PC-3 (cell line): Measurements from ENCODE around the gene DMC1. TPM values are rescaled to one million over a fixed set of nuclear protein-coding genes. Genes with fewer than 3 reads are reported as not detected.
A peak's percentile ranks its signal among the peaks of the same experiment; 100 is the strongest.

ENCODE experiments used
- ATAC-seq: fragments of 200-7000 bp; cut with Tn5 transposase; 2 replicates; pipeline ENCODE4 v1.9.1; 2020; ENCODE audit warnings: mild to moderate bottlenecking, moderate library complexity
- BruUV-seq: library from RNA; stranded (reverse); fragments of 400-500 nt; replicated peaks from 2 replicates; lab custom pipeline; 2021; lab: Mats Ljungman, UMichigan
- CTCF ChIA-PET: fragments of 300-600 bp; sonication (Branson Sonifier 250); formaldehyde crosslinking; loops from one replicate; lab custom pipeline; 2022; ENCODE audit warnings: antibody characterized with exemption; lab: Charles Lee
- POLR2A ChIA-PET: fragments of 300-600 bp; sonication (Branson Sonifier 250); formaldehyde crosslinking; loops from one replicate; lab custom pipeline; 2022; ENCODE audit warnings: antibody characterized with exemption; ENCODE audit not compliant: unreplicated experiment; lab: Charles Lee
- DNase-seq: peaks from one replicate; pipeline ENCODE4 v3.0.0-alpha.2; 2015
- H2AFZ ChIP-seq: fragments of 300-600 bp; sonication (generic); 2 replicates; pipeline ENCODE4 v1.6.0; 2016; ENCODE audit warnings: antibody characterized with exemption, low read length
- H3F3A ChIP-seq: fragments of 300-600 bp; sonication (generic); one replicate; pipeline ENCODE4 v1.6.0; 2017; ENCODE audit warnings: antibody characterized with exemption, low read length, control low read depth, mild to moderate bottlenecking; ENCODE audit not compliant: unreplicated experiment
- H3K27ac ChIP-seq: fragments of 300-600 bp; sonication (generic); 2 replicates; pipeline ENCODE4 v1.5.1; 2016; ENCODE audit warnings: mild to moderate bottlenecking, low read length
- H3K27me3 ChIP-seq: fragments of 300-600 bp; sonication (generic); 2 replicates; pipeline ENCODE4 v1.6.1; 2016; ENCODE audit warnings: low read length, mixed read lengths
- H3K36me3 ChIP-seq: fragments of 300-600 bp; sonication (generic); 2 replicates; pipeline ENCODE4 v1.6.1; 2016; ENCODE audit warnings: low read depth, mixed run types, low read length, mixed read lengths
- H3K4me1 ChIP-seq: fragments of 300-600 bp; sonication (generic); 2 replicates; pipeline ENCODE4 v1.5.1; 2016; ENCODE audit warnings: low read length; ENCODE audit not compliant: insufficient read depth
- H3K4me2 ChIP-seq: fragments of 300-600 bp; sonication (generic); 2 replicates; pipeline ENCODE4 v1.6.0; 2016; ENCODE audit warnings: low read length
- H3K4me3 ChIP-seq: fragments of 300-600 bp; sonication (generic); 2 replicates; pipeline ENCODE4 v1.5.1; 2016; ENCODE audit warnings: mild to moderate bottlenecking, low read length, mixed read lengths
- H3K79me2 ChIP-seq: fragments of 300-600 bp; sonication (generic); 2 replicates; pipeline ENCODE4 v1.6.1; 2017; ENCODE audit warnings: low read length, mixed read lengths
- H3K9ac ChIP-seq: fragments of 300-600 bp; sonication (generic); 2 replicates; pipeline ENCODE4 v1.6.0; 2016; ENCODE audit warnings: mild to moderate bottlenecking, low read length
- H3K9me2 ChIP-seq: fragments of 300-600 bp; sonication (generic); replicated peaks from 2 replicates; pipeline ENCODE4 v1.6.1; 2016; ENCODE audit warnings: mixed run types, low read length, mixed read lengths
- H3K9me3 ChIP-seq: fragments of 300-600 bp; sonication (generic); 2 replicates; pipeline ENCODE4 v1.6.1; 2016; ENCODE audit warnings: low read length, mixed read lengths
- H4K20me1 ChIP-seq: fragments of 300-600 bp; sonication (generic); 2 replicates; pipeline ENCODE4 v1.6.1; 2016; ENCODE audit warnings: low read length, mixed read lengths
- EZH2 ChIP-seq: fragments of 300-600 bp; sonication (generic); IDR thresholded peaks from one replicate; pipeline ENCODE4 v1.6.1; 2017; ENCODE audit warnings: antibody characterized with exemption, mild to moderate bottlenecking, low read length; ENCODE audit not compliant: unreplicated experiment
- EZH2phosphoT487 ChIP-seq: fragments of 300-600 bp; sonication (generic); IDR thresholded peaks from 2 replicates; pipeline ENCODE4 v1.6.1; 2018; ENCODE audit warnings: mild to moderate bottlenecking, antibody characterized with exemption, low read length, borderline replicate concordance
- intact Hi-C: fragments of 100-400 bp; cut with micrococcal nuclease; formaldehyde crosslinking; loops from 2 replicates; pipeline ENCODE4 v1.9.0; 2023
- total RNA-seq: library from RNA; depleted of rRNA; stranded (reverse); fragments of >200 nt; gene quantifications from 2 replicates; pipeline ENCODE4 v1.2.3, GENCODE V29; 2014
- TF ChIP-seq, protein P1 (sequence below): fragments of 300-600 bp; sonication (generic); conservative IDR thresholded peaks from 2 replicates; pipeline ENCODE4 v1.5.1; 2017; ENCODE audit warnings: antibody characterized with exemption, low read depth, mild to moderate bottlenecking, low read length

The DMC1 gene
- total RNA-seq, 1 experiment from 2014 or later = not detected

DNA sequence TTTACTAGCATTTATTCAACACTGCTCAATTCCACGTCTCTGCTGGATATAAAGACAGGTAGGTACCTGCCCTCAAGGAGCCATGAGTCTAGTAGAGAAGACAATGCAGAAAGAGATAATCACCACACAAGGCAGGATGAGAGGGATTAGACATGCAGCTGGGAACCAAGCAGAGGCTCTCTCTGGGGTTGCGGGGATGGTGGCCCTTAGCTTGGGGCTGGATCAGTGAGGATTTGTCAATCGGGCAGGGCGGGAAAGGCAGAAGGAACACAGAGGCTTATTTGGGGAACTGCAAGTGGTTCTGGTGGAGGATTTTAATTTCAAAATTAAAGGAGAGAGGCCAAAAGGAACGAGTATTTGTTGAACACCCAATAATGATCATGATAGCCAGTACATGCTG lies 8.5 kb upstream of the DMC1 start:
- intact Hi-C loops = loop anchor here (10.0 kb wide), 1 partner anchor 184 kb away; no protein-coding TSS in a partner anchor
- H3K36me3 ChIP-seq = no peaks in the 10 kb centered on the region
- H4K20me1 ChIP-seq = no peaks in the 10 kb centered on the region
- H3K9ac ChIP-seq = no peak overlapping the region
- no peak overlapping the region for H3K4me2 ChIP-seq
- no peaks in the 10 kb centered on the region for H3F3A ChIP-seq
- H2AFZ ChIP-seq = no peak overlapping the region
- no peaks in the 10 kb centered on the region for H3K79me2 ChIP-seq
- H3K9me3 ChIP-seq = no peaks in the 10 kb centered on the region
- H3K27ac ChIP-seq = no peak overlapping the region
- H3K27me3 ChIP-seq = no peaks in the 10 kb centered on the region
- no TSS peak for BruUV-seq
- ChIA-PET POLR2A (no interaction called here), CTCF (no interaction called here)
- DNase-seq (no peak), ATAC-seq (no peak)
- H3K4me3 ChIP-seq = no peak overlapping the region
- no peaks in the 10 kb centered on the region for H3K4me1 ChIP-seq
- TF ChIP-seq, protein P1, sequence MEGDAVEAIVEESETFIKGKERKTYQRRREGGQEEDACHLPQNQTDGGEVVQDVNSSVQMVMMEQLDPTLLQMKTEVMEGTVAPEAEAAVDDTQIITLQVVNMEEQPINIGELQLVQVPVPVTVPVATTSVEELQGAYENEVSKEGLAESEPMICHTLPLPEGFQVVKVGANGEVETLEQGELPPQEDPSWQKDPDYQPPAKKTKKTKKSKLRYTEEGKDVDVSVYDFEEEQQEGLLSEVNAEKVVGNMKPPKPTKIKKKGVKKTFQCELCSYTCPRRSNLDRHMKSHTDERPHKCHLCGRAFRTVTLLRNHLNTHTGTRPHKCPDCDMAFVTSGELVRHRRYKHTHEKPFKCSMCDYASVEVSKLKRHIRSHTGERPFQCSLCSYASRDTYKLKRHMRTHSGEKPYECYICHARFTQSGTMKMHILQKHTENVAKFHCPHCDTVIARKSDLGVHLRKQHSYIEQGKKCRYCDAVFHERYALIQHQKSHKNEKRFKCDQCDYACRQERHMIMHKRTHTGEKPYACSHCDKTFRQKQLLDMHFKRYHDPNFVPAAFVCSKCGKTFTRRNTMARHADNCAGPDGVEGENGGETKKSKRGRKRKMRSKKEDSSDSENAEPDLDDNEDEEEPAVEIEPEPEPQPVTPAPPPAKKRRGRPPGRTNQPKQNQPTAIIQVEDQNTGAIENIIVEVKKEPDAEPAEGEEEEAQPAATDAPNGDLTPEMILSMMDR = no peak
- TF ChIP-seq EZH2phosphoT487 (no peak), EZH2 (no peak)
- H3K9me2 ChIP-seq = no peaks in the 10 kb centered on the region

DNA sequence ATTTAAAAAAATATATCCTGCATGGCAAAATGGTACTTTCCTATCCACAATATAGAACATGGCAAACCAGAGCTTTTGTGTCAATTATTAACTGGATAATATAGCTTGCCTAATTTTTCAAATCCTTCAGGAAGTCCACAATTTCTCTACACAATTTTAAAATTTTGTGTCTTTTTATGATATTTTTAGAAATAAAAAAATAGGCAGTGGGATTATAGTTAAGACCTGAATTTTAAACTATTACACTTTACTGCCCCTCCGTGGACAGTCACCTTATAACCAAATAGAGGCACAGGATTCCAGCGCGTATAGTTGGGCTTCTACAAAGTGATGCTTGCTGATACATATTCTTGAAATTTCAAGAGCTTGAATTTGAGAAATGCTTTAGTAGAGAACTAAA lies 2.1 kb upstream of the DMC1 start:
- H3K4me3 ChIP-seq = no peak overlapping the region
- no peaks in the 10 kb centered on the region for H3K36me3 ChIP-seq
- ChIA-PET CTCF (interaction anchor here (0.5 to 1.4 kb wide), 3 partner anchors 27 to 520 kb away, joined by 3 to 6 read pairs (median 4); no protein-coding TSS in a partner anchor), POLR2A (interaction anchor here (0.6 kb wide), 1 partner anchor 577 kb away, joined by 4 read pairs; no protein-coding TSS in a partner anchor)
- intact Hi-C loops = loop anchor here (5.0 to 10.0 kb wide), 3 partner anchors 70 to 520 kb away; no protein-coding TSS in a partner anchor
- no peaks in the 10 kb centered on the region for H4K20me1 ChIP-seq
- H3F3A ChIP-seq = no peaks in the 10 kb centered on the region
- H3K79me2 ChIP-seq = no peaks in the 10 kb centered on the region
- DNase-seq (peak; percentile 61), ATAC-seq (peak; percentile 44)
- no peak overlapping the region for H2AFZ ChIP-seq
- no peaks in the 10 kb centered on the region for H3K27me3 ChIP-seq
- H3K9me3 ChIP-seq = no peaks in the 10 kb centered on the region
- peaks cover 9% of the 10 kb centered on the region for H3K4me1 ChIP-seq
- no peak for TF ChIP-seq EZH2
- TF ChIP-seq, protein P1 = peak; percentile 64
- no peak overlapping the region for H3K4me2 ChIP-seq
- no peak overlapping the region for H3K27ac ChIP-seq
- BruUV-seq = no TSS peak
- no peak overlapping the region for H3K9ac ChIP-seq
- H3K9me2 ChIP-seq = no peaks in the 10 kb centered on the region

DNA sequence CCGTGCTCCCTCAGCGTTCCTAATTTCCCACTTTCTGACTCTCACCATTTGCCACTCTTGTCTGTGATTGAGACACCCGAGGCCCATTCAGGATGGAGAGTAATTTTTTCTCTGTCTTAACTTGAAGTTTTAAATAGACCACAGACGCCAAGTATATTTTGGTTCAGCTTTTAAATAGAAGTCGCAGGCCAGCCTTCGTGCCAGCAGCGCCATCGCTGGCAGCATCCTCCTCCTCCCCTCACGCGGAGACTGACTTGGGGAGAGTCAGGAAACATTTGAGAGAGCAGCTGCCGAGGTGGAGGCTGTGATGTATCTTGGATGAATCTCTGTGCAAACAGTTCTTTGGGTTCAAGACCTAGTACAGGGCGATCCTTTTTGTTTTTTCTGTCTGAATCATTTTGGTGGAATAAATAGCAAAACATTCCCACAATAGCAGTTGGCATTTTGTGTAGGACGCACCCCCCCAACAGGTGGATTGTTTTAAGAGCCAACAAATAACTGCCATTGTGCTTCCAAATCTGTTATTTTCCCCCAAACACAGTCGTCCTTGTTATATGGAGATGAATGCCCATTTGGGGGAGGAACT lies 889 bp upstream of the DMC1 start:
- peak overlapping the region; percentile 50 for H3K9ac ChIP-seq
- H2AFZ ChIP-seq = peak overlapping the region; percentile 93
- no peaks in the 10 kb centered on the region for H3K9me3 ChIP-seq
- peak; percentile 43 for ATAC-seq
- no peaks in the 10 kb centered on the region for H3K36me3 ChIP-seq
- H4K20me1 ChIP-seq = no peaks in the 10 kb centered on the region
- BruUV-seq = TSS peak; percentile 85
- intact Hi-C loops = loop anchor here (5.0 to 10.0 kb wide), 3 partner anchors 69 to 519 kb away; no protein-coding TSS in a partner anchor
- no peak overlapping the region for H3K27ac ChIP-seq
- peaks cover 9% of the 10 kb centered on the region for H3K4me1 ChIP-seq
- H3K4me3 ChIP-seq = peak overlapping the region; percentile 80
- no peaks in the 10 kb centered on the region for H3K27me3 ChIP-seq
- H3K4me2 ChIP-seq = peak overlapping the region; percentile 93
- ChIA-PET CTCF (no interaction called here), POLR2A (interaction anchor here (0.7 kb wide), 1 partner anchor 48 kb away, joined by 3 read pairs; no protein-coding TSS in a partner anchor)
- no peaks in the 10 kb centered on the region for H3F3A ChIP-seq
- peak; percentile 35 for DNase-seq
- TF ChIP-seq EZH2phosphoT487 = no peak
- TF ChIP-seq, protein P1 = peak; percentile 24
- no peak for TF ChIP-seq EZH2
- H3K79me2 ChIP-seq = no peaks in the 10 kb centered on the region
- H3K9me2 ChIP-seq = no peaks in the 10 kb centered on the region
